Neural crest cell (in vitro differentiated cells): ENCODE measurements around the gene ITIH6. TPM values are rescaled to one million over a fixed set of nuclear protein-coding genes. Genes with fewer than 3 reads are reported as not detected.
A peak's percentile ranks its signal among the peaks of the same experiment; 100 is the strongest.

Experiments used
- DNase-seq: peaks from one replicate; pipeline ENCODE4 v3.0.0; 2021; ENCODE audit warnings: low read depth, mixed read lengths, low spot score
- H3K27ac Mint-ChIP-seq: one replicate; pipeline ENCODE4 v1.8.0; 2021; ENCODE audit warnings: mild to moderate bottlenecking, mixed read lengths; ENCODE audit not compliant: unreplicated experiment
- H3K27me3 Mint-ChIP-seq: 2 replicates; pipeline ENCODE4 v1.8.0; 2021; ENCODE audit warnings: low read depth, mild to moderate bottlenecking, mixed read lengths
- H3K36me3 Mint-ChIP-seq: 2 replicates; pipeline ENCODE4 v1.8.0; 2021; ENCODE audit warnings: low read depth, mild to moderate bottlenecking, mixed read lengths
- H3K4me1 Mint-ChIP-seq: 2 replicates; pipeline ENCODE4 v1.8.0; 2021; ENCODE audit warnings: mixed read lengths
- H3K4me3 Mint-ChIP-seq: one replicate; pipeline ENCODE4 v1.8.0; 2021; ENCODE audit warnings: mild to moderate bottlenecking, mixed read lengths
- H3K9me3 Mint-ChIP-seq: 2 replicates; pipeline ENCODE4 v1.8.0; 2021; ENCODE audit warnings: mixed read lengths
- total RNA-seq: library from RNA; stranded (reverse); gene quantifications from 2 replicates; pipeline ENCODE4 v1.2.1, GENCODE V29; 2021
- TF ChIP-seq, protein P1 (sequence below): fragments of 200-600 bp; sonication (generic); conservative IDR thresholded peaks from 2 replicates; pipeline ENCODE4 v1.5.0; 2021; ENCODE audit warnings: antibody characterized with exemption, mild to moderate bottlenecking

ITIH6 gene
- total RNA-seq, 1 donor from 2014 or later, result 0.30 TPM

DNA sequence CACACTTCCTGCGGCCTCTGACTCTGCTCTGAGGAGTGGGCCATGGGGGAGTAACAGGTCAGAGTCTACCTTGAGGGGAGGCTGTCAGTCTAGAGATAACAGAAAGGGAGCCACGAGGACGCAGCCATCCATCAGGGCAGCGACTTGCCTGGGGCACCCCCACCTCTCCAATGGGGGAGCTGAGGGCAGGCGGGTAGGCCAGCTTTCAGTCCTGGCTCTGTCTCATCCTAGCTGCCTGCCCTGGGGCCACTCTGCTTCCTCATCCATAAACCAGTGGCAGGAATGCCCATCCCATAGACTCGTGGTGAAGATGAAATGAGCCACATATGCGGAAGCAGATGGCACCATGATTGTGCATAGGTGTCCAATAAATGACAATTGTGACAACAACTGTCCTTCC, 22.7 kb upstream of the ITIH6 start:
- Mint-ChIP-seq H3K27ac (no peak overlapping the region), H3K4me3 (no peak overlapping the region), H3K4me1 (peaks cover 15% of the 10 kb centered on the region), H3K27me3 (no peaks in the 10 kb centered on the region), H3K9me3 (peaks cover 6% of the 10 kb centered on the region), H3K36me3 (peaks cover 18% of the 10 kb centered on the region)
- TF ChIP-seq, protein P1, sequence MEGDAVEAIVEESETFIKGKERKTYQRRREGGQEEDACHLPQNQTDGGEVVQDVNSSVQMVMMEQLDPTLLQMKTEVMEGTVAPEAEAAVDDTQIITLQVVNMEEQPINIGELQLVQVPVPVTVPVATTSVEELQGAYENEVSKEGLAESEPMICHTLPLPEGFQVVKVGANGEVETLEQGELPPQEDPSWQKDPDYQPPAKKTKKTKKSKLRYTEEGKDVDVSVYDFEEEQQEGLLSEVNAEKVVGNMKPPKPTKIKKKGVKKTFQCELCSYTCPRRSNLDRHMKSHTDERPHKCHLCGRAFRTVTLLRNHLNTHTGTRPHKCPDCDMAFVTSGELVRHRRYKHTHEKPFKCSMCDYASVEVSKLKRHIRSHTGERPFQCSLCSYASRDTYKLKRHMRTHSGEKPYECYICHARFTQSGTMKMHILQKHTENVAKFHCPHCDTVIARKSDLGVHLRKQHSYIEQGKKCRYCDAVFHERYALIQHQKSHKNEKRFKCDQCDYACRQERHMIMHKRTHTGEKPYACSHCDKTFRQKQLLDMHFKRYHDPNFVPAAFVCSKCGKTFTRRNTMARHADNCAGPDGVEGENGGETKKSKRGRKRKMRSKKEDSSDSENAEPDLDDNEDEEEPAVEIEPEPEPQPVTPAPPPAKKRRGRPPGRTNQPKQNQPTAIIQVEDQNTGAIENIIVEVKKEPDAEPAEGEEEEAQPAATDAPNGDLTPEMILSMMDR, result no peak
- no peak for DNase-seq

- no peak overlapping the region for H3K27ac Mint-ChIP-seq
- TF ChIP-seq, protein P1, result no peak
- H3K36me3 Mint-ChIP-seq, result peaks cover 18% of the 10 kb centered on the region
- no peak overlapping the region for H3K4me3 Mint-ChIP-seq
- DNase-seq, result no peak
- peaks cover 13% of the 10 kb centered on the region for H3K4me1 Mint-ChIP-seq
- no peaks in the 10 kb centered on the region for H3K27me3 Mint-ChIP-seq
- peaks cover 3% of the 10 kb centered on the region for H3K9me3 Mint-ChIP-seq
Measured at GRCh38 chrX:54819201-54819600, 21.1 kb upstream of the ITIH6 start.

DNA sequence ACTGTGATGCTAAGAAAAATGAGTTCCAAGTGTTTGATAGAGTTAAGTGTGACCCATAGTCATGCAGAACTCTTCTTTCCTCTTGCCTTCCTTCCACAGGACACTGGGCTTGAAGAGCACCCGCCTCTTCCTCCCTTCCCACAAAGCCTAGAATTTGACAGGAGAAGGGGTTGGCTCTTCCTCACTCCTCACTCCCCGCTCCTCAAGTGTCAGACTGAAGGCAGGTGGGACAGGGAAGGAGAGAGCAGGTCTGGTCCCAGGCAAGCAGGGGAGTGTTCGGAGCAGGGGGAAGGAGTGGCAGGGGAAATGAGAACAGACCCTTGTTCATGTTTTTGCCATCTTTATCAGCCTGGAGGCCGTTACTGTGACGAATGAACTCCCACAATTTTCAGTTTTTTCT, 20.2 kb upstream of the ITIH6 start:
- Mint-ChIP-seq H3K27ac (peak overlapping the region; percentile 27), H3K4me1 (peaks cover 5% of the 10 kb centered on the region), H3K4me3 (no peak overlapping the region), H3K36me3 (peaks cover 20% of the 10 kb centered on the region), H3K9me3 (peaks cover 3% of the 10 kb centered on the region), H3K27me3 (no peaks in the 10 kb centered on the region)
- TF ChIP-seq, protein P1, result no peak
- DNase-seq, result no peak

DNA sequence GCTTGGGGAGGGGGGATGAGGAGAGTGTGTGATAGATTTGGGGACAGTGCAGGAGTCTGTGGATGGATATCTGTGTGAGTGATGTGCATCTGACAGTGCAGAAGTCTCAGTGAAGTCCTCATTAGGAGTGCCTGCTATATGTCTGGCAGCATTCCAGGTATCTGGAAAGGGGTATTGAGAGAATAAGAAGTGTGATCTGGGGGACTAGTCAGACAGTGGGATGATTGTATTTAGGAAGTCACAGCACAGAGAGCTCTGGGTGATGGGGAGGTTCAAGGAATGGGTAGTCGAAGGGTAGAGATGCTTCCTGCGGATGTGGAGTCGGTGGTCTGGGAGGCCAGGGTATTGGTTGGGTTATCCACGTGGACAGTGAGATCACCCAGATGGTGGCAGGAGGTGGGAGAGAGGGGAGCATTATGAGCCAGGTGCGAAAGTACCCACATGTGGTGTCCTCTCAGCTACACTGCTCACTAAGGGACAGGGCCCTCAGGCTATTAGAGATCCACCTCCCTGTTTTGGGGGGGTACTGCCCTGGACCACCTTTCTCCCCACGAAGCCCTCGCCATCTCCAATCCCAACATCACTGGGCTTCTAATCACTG, 19.3 kb upstream of the ITIH6 start:
- H3K27ac Mint-ChIP-seq, result peak overlapping the region; percentile 60
- no peak for DNase-seq
- H3K36me3 Mint-ChIP-seq, result peaks cover 24% of the 10 kb centered on the region
- TF ChIP-seq, protein P1, result no peak
- H3K4me3 Mint-ChIP-seq, result peak overlapping the region; percentile 27
- H3K27me3 Mint-ChIP-seq, result no peaks in the 10 kb centered on the region
- H3K9me3 Mint-ChIP-seq, result peaks cover 3% of the 10 kb centered on the region
- H3K4me1 Mint-ChIP-seq, result peaks cover 1% of the 10 kb centered on the region

GRCh38 chrX:54812306-54812705, 14.3 kb upstream of the ITIH6 start:
- Mint-ChIP-seq H3K4me3 (peak overlapping the region; percentile 48), H3K4me1 (peaks cover 17% of the 10 kb centered on the region), H3K9me3 (peaks cover 3% of the 10 kb centered on the region), H3K36me3 (peaks cover 38% of the 10 kb centered on the region), H3K27ac (no peak overlapping the region), H3K27me3 (peaks cover 6% of the 10 kb centered on the region)
- TF ChIP-seq, protein P1, result no peak
- DNase-seq, result no peak
